Keratinocyte (primary cell): ENCODE data around the gene TAF4B. TPM values are rescaled to one million over a fixed set of nuclear protein-coding genes. Genes with fewer than 3 reads are reported as not detected.
"Not testable (repeated sequence)": the region's sequence is repeated elsewhere in the genome, so short reads cannot be mapped to it uniquely, and the experiment has no call there.

Source experiments
- DNase-seq: peaks from one replicate; pipeline ENCODE4 v3.0.0-alpha.2; 2011; ENCODE audit warnings: low read depth, missing footprints, low spot score
- FAIRE-seq: peaks from 2 replicates; lab custom pipeline; 2011; peaks lifted over from hg19 to GRCh38; lab: Jason Lieb, UNC
- H2AFZ ChIP-seq: 2 replicates; pipeline ENCODE4 v1.6.0; 2012; ENCODE audit warnings: low read length, control low read depth, inconsistent platforms; ENCODE audit not compliant: control insufficient read depth
- H3K27ac ChIP-seq: 2 replicates; pipeline ENCODE4 v1.5.1; 2011; ENCODE audit warnings: low read length; ENCODE audit not compliant: control insufficient read depth, insufficient read depth
- H3K27me3 ChIP-seq: 3 replicates; pipeline ENCODE4 v1.6.0; 2011; ENCODE audit warnings: low read length; ENCODE audit not compliant: control insufficient read depth, insufficient read depth; ENCODE audit errors: extremely low read depth
- H3K36me3 ChIP-seq, 2 experiments: 2 replicates in 1 of 2; 3 replicates in 1 of 2; pipeline ENCODE4 v1.5.1; 2011; ENCODE audit warnings: low read length in 2 of 2, mild to moderate bottlenecking in 1 of 2; ENCODE audit not compliant: control insufficient read depth in 2 of 2, insufficient read depth in 2 of 2; ENCODE audit errors: extremely low read depth in 1 of 2
- H3K4me1 ChIP-seq: 3 replicates; pipeline ENCODE4 v1.5.1; 2011; ENCODE audit warnings: low read length; ENCODE audit not compliant: control insufficient read depth, insufficient read depth; ENCODE audit errors: extremely low read depth
- H3K4me2 ChIP-seq: 3 replicates; pipeline ENCODE4 v1.6.0; 2011; ENCODE audit warnings: low read depth, low read length; ENCODE audit not compliant: control insufficient read depth, insufficient read depth; ENCODE audit errors: extremely low read depth
- H3K4me3 ChIP-seq, 3 experiments: fragments of 200-600 bp in 1 of 3; sonication (generic) in 1 of 3; 2 replicates in 2 of 3; 3 replicates in 1 of 3; pipeline ENCODE4 v1.5.1; 2011 to 2016; ENCODE audit warnings: low read length in 3 of 3, mild to moderate bottlenecking in 3 of 3, control low read depth in 2 of 3, inconsistent platforms in 1 of 3, low read depth in 1 of 3, mixed read lengths in 1 of 3, mixed run types in 1 of 3, moderate library complexity in 1 of 3; ENCODE audit not compliant: control insufficient read depth in 2 of 3, insufficient read depth in 2 of 3; ENCODE audit errors: extremely low read depth in 1 of 3
- H3K79me2 ChIP-seq: 2 replicates; pipeline ENCODE4 v1.6.0; 2012; ENCODE audit warnings: low read length; ENCODE audit not compliant: control insufficient read depth, insufficient read depth
- H3K9ac ChIP-seq: 3 replicates; pipeline ENCODE4 v1.6.0; 2011; ENCODE audit warnings: low read length; ENCODE audit not compliant: control insufficient read depth, insufficient read depth; ENCODE audit errors: extremely low read depth
- H3K9me1 ChIP-seq: 3 replicates; pipeline ENCODE4 v1.6.0; 2011; ENCODE audit warnings: low read length; ENCODE audit not compliant: control insufficient read depth, insufficient read depth; ENCODE audit errors: extremely low read depth
- H3K9me3 ChIP-seq: 2 replicates; pipeline ENCODE4 v1.5.1; 2012; ENCODE audit warnings: low read depth, low read length; ENCODE audit not compliant: control insufficient read depth
- H4K20me1 ChIP-seq: 3 replicates; pipeline ENCODE4 v1.6.0; 2011; ENCODE audit warnings: low read length; ENCODE audit not compliant: control insufficient read depth, insufficient read depth; ENCODE audit errors: extremely low read depth
- CTCF ChIP-seq, 3 experiments: IDR thresholded peaks in 1 of 3; conservative IDR thresholded peaks in 1 of 3; optimal IDR thresholded peaks in 1 of 3; 2 replicates in 2 of 3; 3 replicates in 1 of 3; pipeline versions ENCODE3 to v1.5.1; 2011; ENCODE audit warnings: low read length in 3 of 3, mild to moderate bottlenecking in 3 of 3, moderate library complexity in 2 of 3, control low read depth in 1 of 3, inconsistent platforms in 1 of 3; ENCODE audit not compliant: insufficient read depth in 2 of 3; ENCODE audit errors: extremely low read depth in 1 of 3
- EZH2 ChIP-seq: IDR thresholded peaks from one replicate; pipeline ENCODE4 v1.6.1; 2012; ENCODE audit warnings: inconsistent platforms, mild to moderate bottlenecking, low read length, moderate library complexity
- dilution Hi-C: fragments of 300-500 bp; cut with MboI; formaldehyde crosslinking; loops from one replicate; pipeline ENCODE4 v1.7.0; 2020; ENCODE audit warnings: low sequenced_read_pairs; ENCODE audit not compliant: extremely low pct_ligation_motif_present
- polyA plus RNA-seq, 5 experiments: library from polyadenylated mRNA; depleted of rRNA in 3 of 5; stranded (reverse) in 3 of 5; stranded (forward) in 1 of 5; unstranded in 1 of 5; fragments of >200 nt; gene quantifications; 1 replicate in 1 of 5; 2 replicates in 3 of 5; 3 replicates in 1 of 5; pipeline versions ENCODE4 v1.2.1 to v1.2.3, GENCODE V29; 2011 to 2012; ENCODE audit warnings: missing spikeins in 2 of 5, low read depth in 1 of 5, low replicate concordance in 1 of 5

Gene TAF4B
- polyA plus RNA-seq, 1 donor (not counting 4 experiments of a cell fraction or from before 2014, with no cell fraction given): 5.9 TPM

GRCh38 chr18:26376105-26376504, 149.9 kb downstream of the TAF4B start:
- Histone ChIP-seq H2AFZ (no peak overlapping the region), H3K9ac (no peak overlapping the region), H3K4me3 (no peak overlapping the region), H3K9me1 (no peaks in the 10 kb centered on the region), H3K27me3 (no peaks in the 10 kb centered on the region), H3K9me3 (no peaks in the 10 kb centered on the region), H3K4me2 (no peak overlapping the region), H3K36me3 (no peaks in the 10 kb centered on the region), H3K4me1 (no peaks in the 10 kb centered on the region), H3K27ac (no peak overlapping the region), H4K20me1 (no peaks in the 10 kb centered on the region), H3K79me2 (no peaks in the 10 kb centered on the region)
- dilution Hi-C loops: no loop called here
- TF ChIP-seq CTCF (optimal IDR thresholded peaks at IDR 0.05 in 1 of 3, IDR thresholded peaks at IDR 0.05 in 1 of 3, conservative IDR thresholded peaks at IDR 0.05 in 1 of 3; ENCODE audit: extremely low read depth in 1 of 3, insufficient read depth in 2 of 3, low read length in 3 of 3) (no peak), EZH2 (no peak)
- no peak for FAIRE-seq
- no peak for DNase-seq

- no peak overlapping the region for H3K4me3 ChIP-seq
- H3K9me1 ChIP-seq: no peaks in the 10 kb centered on the region
- DNase-seq: no peak
- H3K4me2 ChIP-seq: no peak overlapping the region
- H3K4me1 ChIP-seq: no peaks in the 10 kb centered on the region
- no peaks in the 10 kb centered on the region for H3K27me3 ChIP-seq
- no peaks in the 10 kb centered on the region for H3K36me3 ChIP-seq
- no peaks in the 10 kb centered on the region for H3K79me2 ChIP-seq
- H3K9me3 ChIP-seq: no peaks in the 10 kb centered on the region
- H3K27ac ChIP-seq: no peak overlapping the region
- TF ChIP-seq EZH2: no peak
- no peak for TF ChIP-seq CTCF (optimal IDR thresholded peaks at IDR 0.05 in 1 of 3, IDR thresholded peaks at IDR 0.05 in 1 of 3, conservative IDR thresholded peaks at IDR 0.05 in 1 of 3; ENCODE audit: extremely low read depth in 1 of 3, insufficient read depth in 2 of 3, low read length in 3 of 3)
- H2AFZ ChIP-seq: no peak overlapping the region
- H4K20me1 ChIP-seq: no peaks in the 10 kb centered on the region
- FAIRE-seq: no peak
- no peak overlapping the region for H3K9ac ChIP-seq
- dilution Hi-C loops: no loop called here
Observed at GRCh38 chr18:26378701-26379100, 152.5 kb downstream of the TAF4B start.

GRCh38 chr18:26381555-26381954, 155.3 kb downstream of the TAF4B start:
- H3K9me3 ChIP-seq, H3K4me3 ChIP-seq, H3K27ac ChIP-seq, DNase-seq, H3K9ac ChIP-seq, H3K27me3 ChIP-seq, dilution Hi-C loops, H3K4me1 ChIP-seq, H3K79me2 ChIP-seq, H4K20me1 ChIP-seq, H3K9me1 ChIP-seq, H3K4me2 ChIP-seq, H2AFZ ChIP-seq, FAIRE-seq, H3K36me3 ChIP-seq: not testable (repeated sequence)
